Heart right ventricle (tissue), 16 donors: Measurements from ENCODE around the gene UHRF1. TPM values are rescaled to one million over a fixed set of nuclear protein-coding genes. Genes with fewer than 3 reads are reported as not detected.

ENCODE experiments used
- ATAC-seq, 8 donors: fragments of 200-7000 bp; cut with Tn5 transposase; one replicate each; pipeline ENCODE4 v1.9.1; 2020; ENCODE audit warnings: mild to moderate bottlenecking in 8 of 8, moderate library complexity in 8 of 8, moderate number of reproducible peaks in 1 of 8
- DNase-seq, 2 donors: peaks; one replicate each; pipeline ENCODE4 v3.0.0-alpha.2; 2020
- H3K27ac ChIP-seq, 10 donors: fragments of 200-600 bp; sonication (generic) in 2 of 10; one replicate each; pipeline versions ENCODE4 v1.5.0 to v1.8.0; 2020 to 2022; ENCODE audit warnings: mild to moderate bottlenecking in 3 of 10
- H3K27me3 ChIP-seq, 7 donors: fragments of 200-600 bp; one replicate each; pipeline ENCODE4 v1.8.0; 2021 to 2022; ENCODE audit warnings: mild to moderate bottlenecking in 2 of 7
- H3K36me3 ChIP-seq, 9 donors: fragments of 200-600 bp; sonication (generic) in 1 of 9; one replicate each; pipeline versions ENCODE4 v1.5.0 to v1.8.0; 2020 to 2022; ENCODE audit warnings: mild to moderate bottlenecking in 2 of 9
- H3K4me1 ChIP-seq, 9 donors: fragments of 200-600 bp; sonication (generic) in 1 of 9; one replicate each; pipeline versions ENCODE4 v1.5.0 to v1.8.0; 2020 to 2022; ENCODE audit warnings: mild to moderate bottlenecking in 4 of 9
- H3K4me3 ChIP-seq, 10 donors: fragments of 200-600 bp; sonication (generic) in 2 of 10; one replicate each; pipeline versions ENCODE4 v1.5.0 to v1.8.0; 2020 to 2022; ENCODE audit warnings: mild to moderate bottlenecking in 7 of 10, moderate library complexity in 2 of 10
- H3K9me3 ChIP-seq, 11 donors: fragments of 200-600 bp in 10 of 11; sonication (generic) in 2 of 11; one replicate each; pipeline versions ENCODE4 v1.5.0 to v1.8.0; 2013 to 2022; ENCODE audit warnings: mild to moderate bottlenecking in 2 of 11, control low read depth in 1 of 11, moderate library complexity in 1 of 11
- WGBS, 2 donors: extraction: QIAGEN DNeasy Blood & Tissue Kit; methylation state at CpG; one replicate each; pipeline ENCODE4 v1.1.7; 2013; ENCODE audit warnings: inconsistent platforms in 1 of 2; 5-methylcytosine and 5-hydroxymethylcytosine counted together
- intact Hi-C, 10 donors: fragments of 100-400 bp; cut with DNase I; formaldehyde crosslinking; loops; one replicate each; pipeline versions ENCODE4 v1.11.1 to v1.14.2; 2022
- polyA plus RNA-seq, 2 donors: library from polyadenylated mRNA; stranded (reverse); fragments of 200-250 nt; gene quantifications; one replicate each; pipeline ENCODE4 v1.2.3, GENCODE V29; 2013
- total RNA-seq, 10 donors: library from RNA; stranded (reverse); fragmentation: NEBNext Ultra II Directional in 3 of 10; extraction: Animal tissue kit (Norgen Biotek cat#: 25700) in 3 of 10; gene quantifications; one replicate each; pipeline versions ENCODE4 v1.2.1 to v1.2.4, GENCODE V29; 2021 to 2023
- TF ChIP-seq, protein P1 (sequence below), 9 donors: fragments of 200-600 bp; sonication (generic) in 2 of 9; IDR thresholded peaks; one replicate each; pipeline versions ENCODE4 v1.5.0 to v1.8.0; 2021 to 2022; ENCODE audit warnings: antibody characterized with exemption in 9 of 9, mild to moderate bottlenecking in 5 of 9, moderate library complexity in 1 of 9
- donor health status: Arrhythmogenic right ventricular cardiomyopathy.
- donor health status: ischemic (EF 13 %, LVEDD 7.1; RV severe dilation, severe dysfunction).
- donor health status: healthy with polysubstance abuse.
- donor health status: DM: no; HTN: yes; CAD: no.
- donor health status: DM: no; HTN: no; CAD: no.
- donor health status: ischemic (EF 25% LVEDD 6.9; RV normal size, moderate dysfunction).
- donor health status: ischemic (EF 25% LVEDD 5.7; RV mildly dilated, moderate dysfunction).
- donor health status: healthy.
- donor health status: DM: yes; HTN: yes; CAD: no.
- donor health status: Ischemic cardiomyopathy.
- donor health status: ischemic (EF 35%, LVEDD 5.7; RV mildly dilated, moderate dysfunction).
- donor health status: nonischemic (EF 11% LVEDD 7.7; RV severe dilation, severe dysfunction).
- donor health status: DM: yes; HTN: yes; CAD: no.
- donor health status: PGD.
- donor health status: ischemic (EF 29% LVEDD 5.4; RV normal size, mild dysfunction).
- donor health status: nonischemic (EF 23%, LVEDD 6.1; RV moderate dilation, normal function).

Gene UHRF1
- total and polyA plus RNA-seq, 12 donors: 0.35 to 6.2 (median 0.75) TPM

DNA sequence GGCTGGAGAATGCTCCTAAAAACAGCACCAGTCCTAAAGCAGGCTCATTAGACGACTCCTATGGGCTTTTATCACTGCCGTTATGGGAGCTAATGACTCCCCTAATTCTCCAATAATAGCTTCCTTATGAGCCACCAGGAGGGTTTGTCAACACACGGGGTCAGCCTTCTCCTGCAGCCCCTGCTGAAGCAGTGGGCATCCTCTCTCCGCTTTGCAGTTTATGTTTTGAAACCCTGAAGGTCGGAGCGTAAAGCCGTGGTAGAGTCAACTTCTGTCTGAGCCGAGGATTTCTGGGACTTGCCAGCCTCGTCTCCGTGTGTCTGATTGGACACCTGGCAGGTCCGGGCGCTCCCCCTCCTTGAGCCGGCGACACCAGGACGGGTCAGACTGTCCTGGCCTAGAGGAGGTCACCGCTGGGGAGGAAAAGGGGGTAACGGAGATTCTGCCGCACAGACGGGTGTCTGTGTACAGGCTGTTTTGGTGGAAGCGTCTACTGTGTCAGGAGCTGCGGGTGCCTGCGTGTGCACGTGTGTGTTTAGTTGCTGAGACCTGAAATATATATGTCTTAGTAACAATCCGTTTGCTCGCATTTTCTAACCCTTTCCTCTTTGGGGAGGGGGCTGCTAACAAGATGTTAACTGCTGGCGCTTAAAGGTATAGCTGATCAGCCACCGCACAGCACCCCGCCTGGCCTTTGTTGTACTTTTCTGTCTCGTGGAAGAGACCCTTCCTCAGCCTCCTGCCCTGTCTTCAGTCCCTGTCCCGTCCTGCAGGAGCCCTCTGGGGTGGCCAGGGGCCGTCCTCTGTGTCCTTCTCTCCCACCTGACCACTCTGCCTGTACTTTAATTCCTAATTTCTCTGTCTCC, 61.5 kb downstream of the UHRF1 start:
- 13 to 14% methylated on average over 31 of the region's 31 CpGs for WGBS, 2 donors
- H3K4me3 ChIP-seq: peak overlapping the region; percentile 24 to 76 (median 70)
- DNase-seq (peak in 1 of 2 donors; percentile 58), ATAC-seq (peak in 4 of 8 donors; percentile 2 to 13 (median 5))
- TF ChIP-seq, protein P1, sequence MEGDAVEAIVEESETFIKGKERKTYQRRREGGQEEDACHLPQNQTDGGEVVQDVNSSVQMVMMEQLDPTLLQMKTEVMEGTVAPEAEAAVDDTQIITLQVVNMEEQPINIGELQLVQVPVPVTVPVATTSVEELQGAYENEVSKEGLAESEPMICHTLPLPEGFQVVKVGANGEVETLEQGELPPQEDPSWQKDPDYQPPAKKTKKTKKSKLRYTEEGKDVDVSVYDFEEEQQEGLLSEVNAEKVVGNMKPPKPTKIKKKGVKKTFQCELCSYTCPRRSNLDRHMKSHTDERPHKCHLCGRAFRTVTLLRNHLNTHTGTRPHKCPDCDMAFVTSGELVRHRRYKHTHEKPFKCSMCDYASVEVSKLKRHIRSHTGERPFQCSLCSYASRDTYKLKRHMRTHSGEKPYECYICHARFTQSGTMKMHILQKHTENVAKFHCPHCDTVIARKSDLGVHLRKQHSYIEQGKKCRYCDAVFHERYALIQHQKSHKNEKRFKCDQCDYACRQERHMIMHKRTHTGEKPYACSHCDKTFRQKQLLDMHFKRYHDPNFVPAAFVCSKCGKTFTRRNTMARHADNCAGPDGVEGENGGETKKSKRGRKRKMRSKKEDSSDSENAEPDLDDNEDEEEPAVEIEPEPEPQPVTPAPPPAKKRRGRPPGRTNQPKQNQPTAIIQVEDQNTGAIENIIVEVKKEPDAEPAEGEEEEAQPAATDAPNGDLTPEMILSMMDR (IDR thresholded peaks at IDR 0.05): no peak
- intact Hi-C loops: loop anchor here in 6 of 10 donors (5.0 to 10.0 kb wide), 6 partner anchors 42 to 64 kb away; no protein-coding TSS in a partner anchor
- H3K36me3 ChIP-seq: no peaks in the 10 kb centered on the region
- H3K9me3 ChIP-seq: no peaks in the 10 kb centered on the region
- peak overlapping the region; percentile 17 to 85 (median 68) for H3K27ac ChIP-seq
- H3K4me1 ChIP-seq: peaks cover 3 to 69% (median 52%) of the 10 kb centered on the region in 9 donors
- H3K27me3 ChIP-seq: no peaks in the 10 kb centered on the region

DNA sequence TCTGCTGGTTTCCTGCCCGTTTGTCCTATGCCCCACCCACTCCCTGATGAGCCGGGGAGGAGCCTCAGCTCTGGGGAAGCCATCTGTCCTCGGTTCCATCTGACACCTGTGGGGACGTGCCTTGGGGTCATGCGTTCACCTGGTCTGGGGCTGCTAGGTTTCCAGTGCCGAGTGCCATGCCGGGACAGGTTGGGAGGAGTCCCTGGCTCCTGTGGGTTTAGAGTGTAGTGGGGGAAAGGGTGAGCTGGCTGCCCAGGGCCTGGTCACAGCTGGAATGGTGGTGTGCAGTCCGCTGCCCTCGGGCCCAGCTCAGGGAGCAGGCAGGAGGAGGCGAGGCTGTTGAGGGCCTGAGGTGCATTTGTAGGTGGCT, 62.1 kb downstream of the UHRF1 start:
- Histone ChIP-seq H3K36me3 (no peaks in the 10 kb centered on the region), H3K4me1 (peaks cover 3 to 75% (median 59%) of the 10 kb centered on the region in 9 donors), H3K27ac (peak overlapping the region in 9 of 10 donors; percentile 25 to 85 (median 69)), H3K27me3 (no peaks in the 10 kb centered on the region), H3K9me3 (no peaks in the 10 kb centered on the region), H3K4me3 (peak overlapping the region in 9 of 10 donors; percentile 60 to 76 (median 72))
- intact Hi-C loops: loop anchor here in 6 of 10 donors (5.0 to 10.0 kb wide), 6 partner anchors 41 to 63 kb away; no protein-coding TSS in a partner anchor
- DNase-seq (no peak), ATAC-seq (no peak)
- TF ChIP-seq, protein P1 (IDR thresholded peaks at IDR 0.05): no peak
- WGBS, 2 donors: 34% methylated on average over 10 of the region's 10 CpGs

DNA sequence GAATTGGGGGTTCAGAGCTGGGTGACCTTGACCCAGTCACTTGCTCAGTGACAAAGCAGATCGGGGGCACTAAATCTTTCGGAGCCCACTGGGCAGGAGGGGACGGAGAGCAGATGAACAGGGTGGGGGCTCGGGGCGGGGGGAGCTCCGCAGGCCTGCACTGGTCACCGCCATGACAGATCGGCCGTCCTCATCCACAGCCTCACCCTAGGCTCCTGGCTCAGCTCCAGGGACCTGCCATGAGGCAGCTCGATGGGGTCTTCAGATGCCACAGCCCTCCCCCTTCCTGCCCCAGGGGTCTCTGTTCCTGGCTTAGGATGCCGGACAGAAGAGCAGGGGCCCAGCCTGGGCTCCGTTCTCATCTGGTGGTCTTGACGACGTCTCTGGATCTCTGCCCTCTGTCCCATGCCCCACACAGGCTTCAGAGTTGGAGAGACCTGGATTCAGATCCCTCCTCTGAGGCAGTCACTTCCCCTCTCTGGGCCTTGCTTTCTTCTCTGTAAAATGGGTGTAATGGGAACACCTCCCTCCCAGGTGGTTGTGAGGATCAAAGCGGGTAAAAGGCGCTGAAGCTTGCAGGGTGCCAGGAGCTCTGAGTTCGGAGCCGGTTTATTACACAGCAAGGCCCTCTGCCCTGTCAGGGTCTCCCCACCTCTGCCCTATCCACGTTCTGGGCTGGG, 62.7 kb downstream of the UHRF1 start:
- Histone ChIP-seq H3K4me3 (peak overlapping the region in 4 of 10 donors; percentile 68 to 76 (median 74)), H3K36me3 (peaks cover 0 to under 1% (median 0%) of the 10 kb centered on the region in 9 donors), H3K27ac (peak overlapping the region in 7 of 10 donors; percentile 10 to 80 (median 67)), H3K27me3 (no peaks in the 10 kb centered on the region), H3K9me3 (no peaks in the 10 kb centered on the region), H3K4me1 (peaks cover 3 to 80% (median 64%) of the 10 kb centered on the region in 9 donors)
- 86 to 89% methylated on average over 19 of the region's 19 CpGs for WGBS, 2 donors
- intact Hi-C loops: loop anchor here in 6 of 10 donors (5.0 to 10.0 kb wide), 6 partner anchors 40 to 63 kb away; no protein-coding TSS in a partner anchor
- TF ChIP-seq, protein P1 (IDR thresholded peaks at IDR 0.05): no peak
- ATAC-seq (no peak), DNase-seq (no peak)
